Mammary epithelial cell (primary cell): ENCODE measurements around the gene CA10.

ENCODE experiments used
- EZH2 ChIP-seq: IDR thresholded peaks from 2 replicates; pipeline ENCODE4 v1.6.1; 2012; ENCODE audit warnings: low read length, inconsistent platforms, borderline replicate concordance
- TF ChIP-seq, protein P1 (sequence below), 2 donors: IDR thresholded peaks in 1 of 2; conservative IDR thresholded peaks in 1 of 2; 2 replicates each; pipeline ENCODE4 v1.5.1; 2011 to 2012; ENCODE audit warnings: inconsistent platforms in 2 of 2, low read length in 2 of 2, mild to moderate bottlenecking in 2 of 2, control low read depth in 1 of 2, low read depth in 1 of 2; ENCODE audit not compliant: insufficient read depth in 1 of 2; ENCODE audit errors: extremely low read depth in 1 of 2

DNA sequence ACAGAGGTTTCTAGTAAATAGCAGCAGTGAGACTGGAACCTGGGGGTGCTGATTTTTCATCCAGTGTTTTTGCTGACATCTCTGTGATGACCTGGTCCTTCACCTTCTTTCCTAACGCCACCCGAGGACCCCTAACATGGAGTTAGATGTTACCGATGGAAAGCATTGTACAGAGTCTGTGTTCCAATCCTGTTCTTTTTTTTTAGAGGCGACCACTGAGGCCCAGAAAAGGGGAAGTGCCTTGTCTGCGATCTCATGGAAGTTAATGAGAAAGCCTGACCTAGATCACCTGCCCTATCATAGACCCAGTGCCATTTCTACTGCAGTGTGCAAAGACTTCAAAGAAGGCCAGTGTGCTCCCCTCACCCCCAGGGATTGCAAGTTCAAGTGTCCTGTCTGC lies 362.5 kb downstream of the CA10 start:
- TF ChIP-seq, protein P1, sequence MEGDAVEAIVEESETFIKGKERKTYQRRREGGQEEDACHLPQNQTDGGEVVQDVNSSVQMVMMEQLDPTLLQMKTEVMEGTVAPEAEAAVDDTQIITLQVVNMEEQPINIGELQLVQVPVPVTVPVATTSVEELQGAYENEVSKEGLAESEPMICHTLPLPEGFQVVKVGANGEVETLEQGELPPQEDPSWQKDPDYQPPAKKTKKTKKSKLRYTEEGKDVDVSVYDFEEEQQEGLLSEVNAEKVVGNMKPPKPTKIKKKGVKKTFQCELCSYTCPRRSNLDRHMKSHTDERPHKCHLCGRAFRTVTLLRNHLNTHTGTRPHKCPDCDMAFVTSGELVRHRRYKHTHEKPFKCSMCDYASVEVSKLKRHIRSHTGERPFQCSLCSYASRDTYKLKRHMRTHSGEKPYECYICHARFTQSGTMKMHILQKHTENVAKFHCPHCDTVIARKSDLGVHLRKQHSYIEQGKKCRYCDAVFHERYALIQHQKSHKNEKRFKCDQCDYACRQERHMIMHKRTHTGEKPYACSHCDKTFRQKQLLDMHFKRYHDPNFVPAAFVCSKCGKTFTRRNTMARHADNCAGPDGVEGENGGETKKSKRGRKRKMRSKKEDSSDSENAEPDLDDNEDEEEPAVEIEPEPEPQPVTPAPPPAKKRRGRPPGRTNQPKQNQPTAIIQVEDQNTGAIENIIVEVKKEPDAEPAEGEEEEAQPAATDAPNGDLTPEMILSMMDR (conservative IDR thresholded peaks at IDR 0.05 in 1 of 2, IDR thresholded peaks at IDR 0.05 in 1 of 2; ENCODE audit: extremely low read depth in 1 of 2, insufficient read depth in 1 of 2, low read depth in 1 of 2, low read length in 2 of 2): no peak
- TF ChIP-seq EZH2: no peak
